ENCODE results near the gene EMC1. TPM values are rescaled to one million over a fixed set of nuclear protein-coding genes. Genes with fewer than 3 reads are reported as not detected.

The EMC1 gene
- total and polyA plus RNA-seq, 9 donors: 29.0 to 43.3 (median 34.6) TPM

DNA sequence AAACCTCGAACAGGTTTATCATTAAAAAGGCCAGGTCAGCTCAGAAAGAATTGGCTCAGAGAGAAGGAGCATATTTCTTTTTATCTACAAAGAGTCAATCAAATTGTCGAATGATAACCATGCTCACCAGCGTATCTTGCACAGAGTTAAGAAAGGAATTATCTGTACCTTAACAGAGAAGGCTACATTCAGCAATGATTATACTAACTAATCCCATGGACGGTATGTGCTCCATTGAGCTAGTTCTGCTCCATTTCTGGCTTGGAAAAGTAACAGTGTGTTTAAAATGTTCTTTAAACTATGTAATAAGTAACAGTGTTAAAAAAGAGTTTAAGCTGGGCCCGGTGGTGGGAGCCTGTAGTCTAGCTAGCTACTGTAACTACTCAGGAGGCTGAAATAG lies 45.5 kb downstream of the EMC1 start:
- no peak for DNase-seq
- H3K9me3 ChIP-seq (replicated peaks; ENCODE audit: control insufficient read depth, low read depth, low read length): no peaks in the 10 kb centered on the region
- peaks cover 5% of the 10 kb centered on the region for H3K4me1 ChIP-seq (ENCODE audit: control insufficient read depth, insufficient read depth, low read length)
- no peaks in the 10 kb centered on the region for H3K27me3 ChIP-seq (ENCODE audit: control insufficient read depth, insufficient read depth, low read length)
- peaks cover 4% of the 10 kb centered on the region for H3K36me3 ChIP-seq (ENCODE audit: control insufficient read depth, insufficient read depth, low read length)
- no peak overlapping the region for H3K27ac ChIP-seq (ENCODE audit: low read length)
- 33% methylated on average over 1 of the region's 5 CpGs for WGBS (ENCODE audit: insufficient coverage)
- H3K4me3 ChIP-seq (ENCODE audit: low read length): no peak overlapping the region

DNA sequence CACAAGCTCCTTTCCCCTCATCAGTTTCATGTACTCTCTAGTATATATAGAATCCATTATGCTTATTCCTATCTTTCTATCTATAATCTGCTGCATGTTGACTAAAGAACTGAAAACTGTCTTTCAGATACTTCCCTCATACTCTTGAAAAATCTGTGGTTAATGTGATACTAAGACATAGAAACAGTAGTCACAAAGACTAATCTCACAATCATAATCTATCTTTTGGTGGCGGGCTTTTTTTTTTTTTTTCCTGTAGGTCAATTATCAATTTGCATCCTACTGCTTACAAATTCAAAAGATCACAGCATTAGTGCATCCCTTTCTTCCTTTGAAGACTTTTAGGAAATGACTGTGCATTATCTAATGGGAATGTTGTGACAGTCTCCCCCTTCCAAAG lies 45.9 kb downstream of the EMC1 start:
- Histone ChIP-seq H3K4me1 (ENCODE audit: control insufficient read depth, insufficient read depth, low read length) (peaks cover 4% of the 10 kb centered on the region), H3K27ac (ENCODE audit: low read length) (no peak overlapping the region), H3K36me3 (ENCODE audit: control insufficient read depth, insufficient read depth, low read length) (peaks cover 4% of the 10 kb centered on the region), H3K27me3 (ENCODE audit: control insufficient read depth, insufficient read depth, low read length) (no peaks in the 10 kb centered on the region), H3K4me3 (ENCODE audit: low read length) (no peak overlapping the region), H3K9me3 (replicated peaks; ENCODE audit: control insufficient read depth, low read depth, low read length) (no peaks in the 10 kb centered on the region)
- WGBS (ENCODE audit: insufficient coverage): no CpG with 5 or more reads among the region's 1 CpG
- no peak for DNase-seq

DNA sequence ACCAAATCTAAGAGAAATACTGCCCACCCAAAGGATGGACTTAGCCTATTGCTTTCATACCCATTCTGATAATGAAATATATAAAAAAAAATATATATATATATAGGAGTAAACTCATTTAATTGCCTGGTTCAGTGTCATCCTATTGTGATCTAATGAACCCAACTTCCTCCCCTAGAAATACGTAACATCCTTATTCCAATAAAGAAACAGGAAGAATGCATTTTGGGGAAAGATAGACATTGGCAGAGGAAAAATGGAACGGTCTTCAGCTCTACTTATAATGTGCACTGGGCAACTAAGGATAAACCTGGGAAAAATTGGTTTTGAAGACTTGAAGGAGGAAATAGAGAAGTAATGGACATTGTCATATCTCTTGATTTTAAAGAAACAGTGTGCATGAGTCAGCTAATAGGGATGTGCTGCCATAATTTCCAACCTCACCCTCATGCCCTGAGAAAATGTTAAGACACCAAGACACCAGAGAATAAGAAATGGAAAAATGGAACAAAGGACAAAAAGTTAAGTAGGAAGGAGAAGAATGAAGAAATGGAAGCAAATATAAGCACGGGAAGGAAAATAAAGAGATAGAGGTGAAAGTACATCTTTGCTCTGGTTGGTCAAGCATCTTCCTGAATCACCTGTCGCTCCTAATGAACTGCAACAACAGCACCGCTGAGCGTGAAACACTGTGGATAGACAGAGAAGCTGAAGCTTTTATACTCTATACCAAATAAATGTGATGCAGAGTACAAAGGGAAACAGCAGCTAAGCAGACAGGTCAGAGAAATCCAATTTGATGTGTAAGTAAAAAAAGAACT lies 46.7 kb downstream of the EMC1 start:
- no CpG with 5 or more reads among the region's 6 CpGs for WGBS (ENCODE audit: insufficient coverage)
- H3K4me3 ChIP-seq (ENCODE audit: low read length): no peak overlapping the region
- H3K27ac ChIP-seq (ENCODE audit: low read length): no peak overlapping the region
- H3K9me3 ChIP-seq (replicated peaks; ENCODE audit: control insufficient read depth, low read depth, low read length): no peaks in the 10 kb centered on the region
- H3K27me3 ChIP-seq (ENCODE audit: control insufficient read depth, insufficient read depth, low read length): no peaks in the 10 kb centered on the region
- no peak for DNase-seq
- H3K36me3 ChIP-seq (ENCODE audit: control insufficient read depth, insufficient read depth, low read length): peaks cover 7% of the 10 kb centered on the region
- H3K4me1 ChIP-seq (ENCODE audit: control insufficient read depth, insufficient read depth, low read length): peaks cover 4% of the 10 kb centered on the region

DNA sequence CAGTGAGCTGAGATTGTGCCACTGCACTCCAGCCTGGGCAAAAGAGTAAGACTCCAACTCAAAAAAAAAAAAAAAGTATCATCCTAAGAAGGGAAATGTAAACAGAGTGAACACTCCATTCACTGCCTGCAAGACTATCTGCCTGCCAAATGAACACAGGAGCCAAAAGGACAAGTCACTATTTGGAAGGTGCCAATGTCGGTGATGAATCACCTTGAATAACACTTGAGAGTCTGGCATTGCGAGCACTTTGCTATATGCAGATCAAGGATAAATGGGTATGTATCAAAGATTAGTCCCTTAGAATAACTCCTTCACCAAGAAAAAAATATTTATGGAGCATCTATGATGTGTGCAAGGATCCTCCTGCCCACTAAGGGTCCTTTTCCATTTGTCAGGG lies 47.9 kb downstream of the EMC1 start:
- DNase-seq: no peak
- Histone ChIP-seq H3K36me3 (ENCODE audit: control insufficient read depth, insufficient read depth, low read length) (peaks cover 20% of the 10 kb centered on the region), H3K9me3 (replicated peaks; ENCODE audit: control insufficient read depth, low read depth, low read length) (no peaks in the 10 kb centered on the region), H3K4me1 (ENCODE audit: control insufficient read depth, insufficient read depth, low read length) (peaks cover 4% of the 10 kb centered on the region), H3K4me3 (ENCODE audit: low read length) (no peak overlapping the region), H3K27ac (ENCODE audit: low read length) (no peak overlapping the region), H3K27me3 (ENCODE audit: control insufficient read depth, insufficient read depth, low read length) (no peaks in the 10 kb centered on the region)
- no CpG with 5 or more reads among the region's 2 CpGs for WGBS (ENCODE audit: insufficient coverage)

DNA sequence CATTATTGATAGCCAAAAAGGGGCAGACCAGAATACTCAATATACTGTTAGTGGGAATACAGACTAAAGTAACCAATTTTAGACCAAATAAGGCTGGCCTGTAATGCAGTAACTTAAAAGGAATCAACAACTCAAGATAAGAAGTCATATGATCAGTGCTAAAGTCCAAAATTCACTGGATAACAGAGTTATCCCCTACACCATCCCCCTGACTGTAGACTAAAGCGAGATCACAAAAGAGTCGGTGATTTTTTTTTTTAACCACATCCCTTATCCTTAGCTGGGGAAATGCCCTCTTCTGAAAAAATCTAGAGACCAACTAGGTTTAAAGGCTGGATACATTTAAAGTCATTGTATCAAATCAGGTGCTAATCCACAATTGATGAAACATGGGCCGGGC lies 48.9 kb downstream of the EMC1 start:
- H3K4me1 ChIP-seq (ENCODE audit: control insufficient read depth, insufficient read depth, low read length): no peaks in the 10 kb centered on the region
- H3K9me3 ChIP-seq (replicated peaks; ENCODE audit: control insufficient read depth, low read depth, low read length): no peaks in the 10 kb centered on the region
- peaks cover 28% of the 10 kb centered on the region for H3K36me3 ChIP-seq (ENCODE audit: control insufficient read depth, insufficient read depth, low read length)
- no peak overlapping the region for H3K4me3 ChIP-seq (ENCODE audit: low read length)
- no peak overlapping the region for H3K27ac ChIP-seq (ENCODE audit: low read length)
- H3K27me3 ChIP-seq (ENCODE audit: control insufficient read depth, insufficient read depth, low read length): no peaks in the 10 kb centered on the region
- DNase-seq: no peak
- WGBS (ENCODE audit: insufficient coverage): 92% methylated on average over 1 of the region's 3 CpGs

DNA sequence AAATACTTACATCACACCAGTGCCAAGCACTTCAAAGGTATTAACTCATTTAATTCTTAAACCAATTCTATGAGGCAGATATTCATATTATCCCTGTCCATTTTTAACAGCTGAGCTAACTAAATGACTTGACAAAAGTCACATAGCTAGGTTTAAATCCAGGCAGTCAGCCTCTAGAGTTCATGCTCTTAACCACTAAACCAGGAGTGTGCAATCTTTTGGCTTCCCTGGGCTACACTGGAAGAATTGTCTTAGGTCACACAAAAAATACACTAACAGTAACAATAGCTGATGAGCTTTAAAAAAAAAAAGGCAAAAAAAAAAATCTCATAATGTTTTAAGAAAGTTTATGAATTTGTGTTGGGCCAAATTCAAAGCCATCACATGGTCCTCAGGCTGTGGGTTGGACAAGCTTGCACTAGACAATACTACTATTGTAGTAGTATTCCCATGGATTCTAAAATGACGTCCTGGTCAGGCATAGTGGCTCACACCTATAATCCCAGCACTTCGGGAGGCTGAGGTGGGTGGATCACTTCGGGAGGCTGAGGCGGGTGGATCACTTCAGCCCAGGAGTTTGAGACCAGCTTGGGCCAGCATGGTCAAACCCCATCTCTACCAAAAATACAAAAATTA lies 51.2 kb downstream of the EMC1 start:
- peaks cover 43% of the 10 kb centered on the region for H3K36me3 ChIP-seq (ENCODE audit: control insufficient read depth, insufficient read depth, low read length)

DNA sequence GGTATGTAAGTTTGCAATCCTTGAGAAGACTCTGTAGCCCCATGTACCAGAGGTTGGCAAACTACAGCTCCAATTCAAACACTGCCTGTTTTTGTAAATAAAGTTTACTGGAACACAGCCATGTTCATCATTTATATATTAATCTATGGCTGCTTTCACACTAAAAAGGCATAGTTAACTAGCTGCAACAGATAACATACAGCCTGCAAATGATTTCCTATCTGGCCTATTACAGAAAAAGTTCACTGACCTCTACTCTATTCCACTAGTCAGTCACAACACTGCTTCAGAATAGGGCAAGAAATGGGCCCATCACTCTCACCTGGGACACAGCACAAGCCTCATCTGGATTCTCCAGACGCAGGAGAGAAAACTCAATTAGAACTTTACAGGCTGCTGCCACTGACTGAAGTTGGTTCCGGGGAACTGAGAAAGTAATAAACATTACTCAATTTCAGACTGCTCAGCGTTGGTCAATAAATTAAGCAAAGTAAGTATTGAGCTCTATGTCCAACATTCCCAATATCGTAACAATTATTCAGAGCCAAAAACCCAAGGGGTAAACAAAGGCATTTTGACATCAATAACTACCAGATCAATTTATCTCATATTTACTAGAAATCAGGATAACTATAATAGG lies 51.9 kb downstream of the EMC1 start:
- H3K4me3 ChIP-seq (ENCODE audit: low read length): no peak overlapping the region

More for the DNA sequence above, 51.2 kb downstream of the EMC1 start:
- H3K9me3 ChIP-seq (replicated peaks; ENCODE audit: control insufficient read depth, low read depth, low read length): no peaks in the 10 kb centered on the region
- DNase-seq: no peak
- H3K27me3 ChIP-seq (ENCODE audit: control insufficient read depth, insufficient read depth, low read length): no peaks in the 10 kb centered on the region
- WGBS (ENCODE audit: insufficient coverage): no CpG with 5 or more reads among the region's 4 CpGs
- H3K4me1 ChIP-seq (ENCODE audit: control insufficient read depth, insufficient read depth, low read length): no peaks in the 10 kb centered on the region
- H3K4me3 ChIP-seq (ENCODE audit: low read length): no peak overlapping the region
- H3K27ac ChIP-seq (ENCODE audit: low read length): no peak overlapping the region

DNA sequence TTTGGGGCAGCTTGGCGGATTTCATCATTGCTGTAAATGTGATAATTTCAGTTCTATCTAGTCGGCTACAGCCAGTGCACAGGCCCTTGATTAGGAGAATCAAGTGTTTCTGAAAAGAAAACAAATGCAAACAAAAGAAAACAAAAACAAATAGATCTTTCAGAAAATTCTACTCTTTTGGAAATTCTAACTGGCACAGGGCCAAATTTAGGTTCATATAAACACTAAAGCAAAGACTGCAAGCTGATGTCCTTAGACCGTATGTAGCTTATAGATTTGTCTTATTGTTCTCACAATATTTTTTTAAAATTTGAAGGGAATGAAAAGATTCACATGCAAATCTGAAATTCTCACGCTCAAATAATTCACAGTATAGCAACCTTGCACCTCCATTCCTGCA lies 52.5 kb downstream of the EMC1 start:
- H3K9me3 ChIP-seq (replicated peaks; ENCODE audit: control insufficient read depth, low read depth, low read length): no peaks in the 10 kb centered on the region
- DNase-seq: no peak
- H3K36me3 ChIP-seq (ENCODE audit: control insufficient read depth, insufficient read depth, low read length): peaks cover 46% of the 10 kb centered on the region
- H3K27ac ChIP-seq (ENCODE audit: low read length): no peak overlapping the region
- no peaks in the 10 kb centered on the region for H3K27me3 ChIP-seq (ENCODE audit: control insufficient read depth, insufficient read depth, low read length)
- WGBS (ENCODE audit: insufficient coverage): no CpG with 5 or more reads among the region's 4 CpGs
- H3K4me3 ChIP-seq (ENCODE audit: low read length): no peak overlapping the region
- H3K4me1 ChIP-seq (ENCODE audit: control insufficient read depth, insufficient read depth, low read length): no peaks in the 10 kb centered on the region

More for the DNA sequence above, 51.9 kb downstream of the EMC1 start:
- Histone ChIP-seq H3K4me1 (ENCODE audit: control insufficient read depth, insufficient read depth, low read length) (no peaks in the 10 kb centered on the region), H3K27ac (ENCODE audit: low read length) (no peak overlapping the region), H3K36me3 (ENCODE audit: control insufficient read depth, insufficient read depth, low read length) (peaks cover 43% of the 10 kb centered on the region), H3K9me3 (replicated peaks; ENCODE audit: control insufficient read depth, low read depth, low read length) (no peaks in the 10 kb centered on the region), H3K27me3 (ENCODE audit: control insufficient read depth, insufficient read depth, low read length) (no peaks in the 10 kb centered on the region)
- no CpG with 5 or more reads among the region's 4 CpGs for WGBS (ENCODE audit: insufficient coverage)
- DNase-seq: no peak

DNA sequence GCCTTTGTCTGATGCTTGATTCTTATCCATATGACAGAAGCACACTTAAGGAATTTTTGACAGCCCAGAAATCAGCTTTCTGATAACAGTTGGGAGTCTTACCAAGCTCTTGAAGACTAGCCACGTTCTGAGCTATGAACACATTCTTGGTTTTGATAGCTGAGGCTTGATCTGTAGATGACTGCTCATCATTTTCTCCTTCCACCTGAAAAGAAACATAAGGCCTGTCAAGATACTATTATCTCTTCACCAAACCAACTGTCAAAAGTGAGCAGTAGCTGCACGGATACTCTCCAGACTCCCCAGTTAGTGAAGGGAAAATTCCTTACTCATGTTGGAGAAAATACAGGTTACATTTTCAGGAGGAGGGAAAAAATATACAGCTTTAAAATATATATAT lies 53.5 kb downstream of the EMC1 start:
- no peak overlapping the region for H3K27ac ChIP-seq (ENCODE audit: low read length)
- H3K4me1 ChIP-seq (ENCODE audit: control insufficient read depth, insufficient read depth, low read length): no peaks in the 10 kb centered on the region
- no peak for DNase-seq
- no peaks in the 10 kb centered on the region for H3K9me3 ChIP-seq (replicated peaks; ENCODE audit: control insufficient read depth, low read depth, low read length)
- no peaks in the 10 kb centered on the region for H3K27me3 ChIP-seq (ENCODE audit: control insufficient read depth, insufficient read depth, low read length)
- H3K4me3 ChIP-seq (ENCODE audit: low read length): no peak overlapping the region
- peaks cover 54% of the 10 kb centered on the region for H3K36me3 ChIP-seq (ENCODE audit: control insufficient read depth, insufficient read depth, low read length)
- WGBS (ENCODE audit: insufficient coverage): no CpG with 5 or more reads among the region's 2 CpGs

DNA sequence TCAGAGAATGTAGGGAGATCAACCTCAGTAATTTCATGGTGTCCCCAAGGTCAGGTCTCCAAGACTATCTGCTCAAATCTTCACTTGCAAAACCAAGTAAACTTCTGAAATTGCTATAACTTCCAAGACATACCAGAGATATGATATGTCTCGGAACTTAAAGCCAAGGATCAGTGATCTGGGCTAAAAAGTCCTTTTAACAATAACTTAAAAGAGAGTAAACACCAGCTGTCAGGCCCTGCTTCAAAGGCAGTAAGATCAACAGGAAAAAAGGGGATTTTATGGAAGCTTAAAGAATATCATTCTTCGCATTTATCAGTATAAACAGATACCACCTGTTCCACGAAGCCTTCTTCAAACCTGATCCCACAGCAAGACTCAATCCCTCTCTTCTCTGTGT lies 55.0 kb downstream of the EMC1 start:
- H3K4me3 ChIP-seq (ENCODE audit: low read length): no peak overlapping the region
- no peaks in the 10 kb centered on the region for H3K27me3 ChIP-seq (ENCODE audit: control insufficient read depth, insufficient read depth, low read length)
- peaks cover 62% of the 10 kb centered on the region for H3K36me3 ChIP-seq (ENCODE audit: control insufficient read depth, insufficient read depth, low read length)
- H3K4me1 ChIP-seq (ENCODE audit: control insufficient read depth, insufficient read depth, low read length): no peaks in the 10 kb centered on the region
- H3K27ac ChIP-seq (ENCODE audit: low read length): no peak overlapping the region
- DNase-seq: no peak
- H3K9me3 ChIP-seq (replicated peaks; ENCODE audit: control insufficient read depth, low read depth, low read length): no peaks in the 10 kb centered on the region
- no CpG with 5 or more reads among the region's 3 CpGs for WGBS (ENCODE audit: insufficient coverage)

Data from muscle of leg (tissue), 11 donors.